Measurements from ENCODE around the gene FOXR1.

The FOXR1 gene

GRCh38 chr11:119012629-119013170 is 41.1 kb downstream of the FOXR1 start:
- Histone ChIP-seq H3K9me3 (ENCODE audit: control insufficient read depth, insufficient read depth, low read depth, low read length) (no peaks in the 10 kb centered on the region), H3K27ac (ENCODE audit: extremely low read depth, low read depth, low read length) (no peak overlapping the region), H3K4me3 (ENCODE audit: low read depth, low read length) (no peak overlapping the region), H3K36me3 (ENCODE audit: control insufficient read depth in 2 of 2, insufficient read depth in 1 of 2, low read length in 2 of 2) (peaks cover 12 to 86% of the 10 kb centered on the region in 2 experiments; a peak in 2 of 3 replicates), H3K4me1 (ENCODE audit: control insufficient read depth, insufficient read depth, low read length) (no peaks in the 10 kb centered on the region)
- ChIA-PET CTCF (interaction anchor here (0.6 kb wide), 1 partner anchor 326 kb away, joined by 3 read pairs; no protein-coding TSS in a partner anchor), POLR2A (interaction anchor here (0.8 to 1.3 kb wide), 4 partner anchors 9 to 15 kb away, joined by 3 to 5 read pairs (median 3); partner anchors contain the start of gene CENATAC)
- TF ChIP-seq ZNF513 (tag by site-specific recombination; IDR thresholded peaks at IDR 0.05) (no peak), BCL6B (tag by site-specific recombination; IDR thresholded peaks at IDR 0.05) (no peak), ZNF133 (tag by site-specific recombination; IDR thresholded peaks at IDR 0.05) (peak; percentile 81), ZNF138 (tag by site-specific recombination; IDR thresholded peaks at IDR 0.05; ENCODE audit: borderline replicate concordance) (no peak), ZNF10 (tag by site-specific recombination; IDR thresholded peaks at IDR 0.05) (peak; percentile 91), ZNF302 (tag by site-specific recombination; IDR thresholded peaks at IDR 0.05; ENCODE audit: low read depth) (no peak), ZNF26 (tag by site-specific recombination; IDR thresholded peaks at IDR 0.05) (no peak), BCL11A (tag by site-specific recombination; IDR thresholded peaks at IDR 0.05; ENCODE audit: low read depth) (no peak), ZBTB49 (tag by site-specific recombination; IDR thresholded peaks at IDR 0.05; ENCODE audit: low read depth) (no peak), ZNF521 (tag by site-specific recombination; IDR thresholded peaks at IDR 0.05) (no peak), ZNF792 (tag by site-specific recombination; IDR thresholded peaks at IDR 0.05) (no peak), ZNF274 (IDR thresholded peaks at IDR 0.05; ENCODE audit: low read length) (no peak), ZNF274 (tag by site-specific recombination; IDR thresholded peaks at IDR 0.05; ENCODE audit: borderline replicate concordance) (no peak), ZSCAN30 (tag by site-specific recombination; IDR thresholded peaks at IDR 0.05) (no peak), ZNF596 (tag by site-specific recombination; IDR thresholded peaks at IDR 0.05) (no peak), ZNF280D (tag by site-specific recombination; IDR thresholded peaks at IDR 0.05) (no peak)

Data from HEK293 (cell line).